H1 (cell line): ENCODE measurements around the gene IGFBP6. TPM values are rescaled to one million over a fixed set of nuclear protein-coding genes. Genes with fewer than 3 reads are reported as not detected.

Experiments
- ASH2L ChIP-seq: fragments of 200-600, 300-600 bp; sonication (generic); IDR thresholded peaks from one replicate; pipeline ENCODE4 v1.7.1; 2017; ENCODE audit warnings: low read length
- CBX5 ChIP-seq: fragments of 300-800, 300-1000 bp; sonication (generic); IDR thresholded peaks from 2 replicates; pipeline ENCODE4 v1.7.1; 2016; ENCODE audit warnings: antibody characterized with exemption, low read length, low read depth
- KDM4A ChIP-seq: IDR thresholded peaks from one replicate; pipeline ENCODE4 v1.7.1; 2012; ENCODE audit warnings: low read depth, mild to moderate bottlenecking, moderate library complexity, low read length, inconsistent platforms; ENCODE audit not compliant: severe bottlenecking
- NRF1 ChIP-seq: IDR thresholded peaks from 2 replicates; pipeline ENCODE4 v1.6.1; 2011; ENCODE audit warnings: mild to moderate bottlenecking, low read depth, low read length, improper control_type of control experiment
- POLR2A ChIP-seq, 2 experiments: IDR thresholded peaks; 1 replicate in 1 of 2; 2 replicates in 1 of 2; pipeline ENCODE4 v1.6.1; 2011; ENCODE audit warnings: low read depth in 2 of 2, low read length in 2 of 2, mild to moderate bottlenecking in 2 of 2; ENCODE audit errors: control extremely low read depth in 1 of 2
- RNF2 ChIP-seq: fragments of 200-900, 300-1000 bp; sonication (generic); IDR thresholded peaks from 2 replicates; pipeline ENCODE4 v1.7.1; 2016; ENCODE audit warnings: borderline replicate concordance, low read depth, mild to moderate bottlenecking, antibody characterized with exemption, low read length; ENCODE audit not compliant: poor library complexity, severe bottlenecking; ENCODE audit errors: missing control alignments
- SIN3A ChIP-seq, 2 experiments: IDR thresholded peaks in 1 of 2; conservative IDR thresholded peaks in 1 of 2; 2 replicates each; pipeline ENCODE4 v1.6.1; 2011 to 2012; ENCODE audit warnings: low read length in 2 of 2, improper control_type of control experiment in 1 of 2, low read depth in 1 of 2, mild to moderate bottlenecking in 1 of 2
- SP1 ChIP-seq: IDR thresholded peaks from 2 replicates; pipeline ENCODE4 v1.6.1; 2011; ENCODE audit warnings: low read depth, low read length
- SRF ChIP-seq: IDR thresholded peaks from 2 replicates; pipeline ENCODE4 v1.6.1; 2011; ENCODE audit warnings: mild to moderate bottlenecking, low read depth, low read length, moderate library complexity
- ZNF274 ChIP-seq: IDR thresholded peaks from 2 replicates; pipeline ENCODE4 v1.7.0; 2012; ENCODE audit warnings: low read length, borderline replicate concordance; ENCODE audit errors: extremely low read depth
- polyA plus RNA-seq, 7 experiments: library from polyadenylated mRNA; depleted of rRNA in 3 of 7; stranded (reverse) in 5 of 7; unstranded in 2 of 7; fragments of >200 nt in 5 of 7; fragments of 200-250 nt in 2 of 7; gene quantifications; 1 replicate in 5 of 7; 2 replicates in 1 of 7; 4 replicates in 1 of 7; pipeline versions ENCODE4 v1.2.1 to v1.2.3, GENCODE V29; 2011 to 2013; ENCODE audit warnings: missing spikeins in 2 of 7, mixed read lengths in 2 of 7
- total RNA-seq: library from RNA; stranded (reverse); fragmentation: NEBNext Ultra II Directional; extraction: Animal tissue kit (Norgen Biotek cat#: 25700); gene quantifications from 2 replicates; pipeline ENCODE4 v1.2.1, GENCODE V29; 2021
- TF ChIP-seq, protein P1 (sequence below): IDR thresholded peaks from 2 replicates; pipeline ENCODE4 v1.6.1; 2012; ENCODE audit warnings: low read length, inconsistent platforms
- TF ChIP-seq, protein P2 (sequence below): IDR thresholded peaks from 2 replicates; pipeline ENCODE4 v1.6.1; 2012; ENCODE audit warnings: inconsistent platforms
- TF ChIP-seq, protein P3 (sequence below): IDR thresholded peaks from 2 replicates; pipeline ENCODE4 v1.6.1; 2012; ENCODE audit warnings: inconsistent platforms

IGFBP6 gene
- total and polyA plus RNA-seq, 2 of the 8 experiments (the other 6 are each of a cell fraction or from before 2014, with no cell fraction given): 13.7 to 14.7 TPM

DNA sequence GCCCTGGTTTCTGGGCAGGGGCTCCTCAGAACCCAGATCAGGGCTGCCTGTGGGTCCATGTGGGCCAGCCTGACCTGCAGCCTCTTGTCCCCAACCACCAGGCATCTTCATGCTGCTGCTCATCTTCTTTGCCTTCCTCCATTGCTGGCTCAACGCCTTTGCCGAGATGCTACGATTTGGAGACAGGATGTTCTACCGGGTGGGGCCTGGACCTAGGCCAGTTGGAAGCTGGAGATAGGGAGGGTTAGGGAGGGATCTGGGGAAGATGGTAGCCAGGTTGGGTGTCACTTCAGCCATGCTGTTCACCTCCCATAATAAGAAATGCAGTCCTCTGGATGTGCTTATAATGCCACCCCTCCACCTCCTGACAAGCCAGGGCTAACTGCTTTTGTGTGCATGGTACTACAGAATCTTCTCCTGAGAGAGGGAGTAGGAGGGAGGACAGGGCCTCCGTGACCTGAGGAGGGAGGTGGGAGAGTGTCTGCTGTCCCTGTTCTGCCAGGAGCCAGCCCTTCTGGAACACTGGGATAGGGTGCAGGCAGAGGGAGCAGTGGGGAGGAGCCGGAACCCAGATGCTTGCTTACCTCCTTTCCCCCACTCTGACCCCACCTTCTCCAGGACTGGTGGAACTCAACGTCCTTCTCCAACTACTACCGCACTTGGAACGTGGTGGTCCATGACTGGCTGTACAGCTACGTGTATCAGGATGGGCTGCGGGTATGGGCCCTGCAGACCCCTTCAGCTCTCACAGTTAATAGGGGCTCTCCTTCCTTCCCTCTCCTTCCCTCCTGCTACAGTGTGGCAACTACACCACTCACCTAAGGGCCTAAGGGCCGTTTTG is 23.4 kb downstream of the IGFBP6 start (continued):
- TF ChIP-seq, protein P1, sequence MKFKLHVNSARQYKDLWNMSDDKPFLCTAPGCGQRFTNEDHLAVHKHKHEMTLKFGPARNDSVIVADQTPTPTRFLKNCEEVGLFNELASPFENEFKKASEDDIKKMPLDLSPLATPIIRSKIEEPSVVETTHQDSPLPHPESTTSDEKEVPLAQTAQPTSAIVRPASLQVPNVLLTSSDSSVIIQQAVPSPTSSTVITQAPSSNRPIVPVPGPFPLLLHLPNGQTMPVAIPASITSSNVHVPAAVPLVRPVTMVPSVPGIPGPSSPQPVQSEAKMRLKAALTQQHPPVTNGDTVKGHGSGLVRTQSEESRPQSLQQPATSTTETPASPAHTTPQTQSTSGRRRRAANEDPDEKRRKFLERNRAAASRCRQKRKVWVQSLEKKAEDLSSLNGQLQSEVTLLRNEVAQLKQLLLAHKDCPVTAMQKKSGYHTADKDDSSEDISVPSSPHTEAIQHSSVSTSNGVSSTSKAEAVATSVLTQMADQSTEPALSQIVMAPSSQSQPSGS: no peak
- TF ChIP-seq ASH2L (no peak), SIN3A (conservative IDR thresholded peaks at IDR 0.05 in 1 of 2, IDR thresholded peaks at IDR 0.05 in 1 of 2; ENCODE audit: low read depth in 1 of 2, low read length in 2 of 2) (no peak), SP1 (no peak), CBX5 (no peak), ZNF274 (no peak), NRF1 (no peak), SRF (no peak), KDM4A (no peak), POLR2A (IDR thresholded peaks at IDR 0.05; ENCODE audit: control extremely low read depth in 1 of 2, low read depth in 2 of 2, low read length in 2 of 2) (no peak), RNF2 (no peak)
- TF ChIP-seq, protein P2, sequence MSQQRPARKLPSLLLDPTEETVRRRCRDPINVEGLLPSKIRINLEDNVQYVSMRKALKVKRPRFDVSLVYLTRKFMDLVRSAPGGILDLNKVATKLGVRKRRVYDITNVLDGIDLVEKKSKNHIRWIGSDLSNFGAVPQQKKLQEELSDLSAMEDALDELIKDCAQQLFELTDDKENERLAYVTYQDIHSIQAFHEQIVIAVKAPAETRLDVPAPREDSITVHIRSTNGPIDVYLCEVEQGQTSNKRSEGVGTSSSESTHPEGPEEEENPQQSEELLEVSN: no peak
- TF ChIP-seq, protein P3, sequence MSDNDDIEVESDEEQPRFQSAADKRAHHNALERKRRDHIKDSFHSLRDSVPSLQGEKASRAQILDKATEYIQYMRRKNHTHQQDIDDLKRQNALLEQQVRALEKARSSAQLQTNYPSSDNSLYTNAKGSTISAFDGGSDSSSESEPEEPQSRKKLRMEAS: no peak
